ENCODE results near the gene MAP4K2.

MAP4K2 gene

GRCh38 chr11:64796047-64796756 lies 6.8 kb downstream of the MAP4K2 start (continued):
- TF ChIP-seq ZFP3 (CRISPR knock-in tag; IDR thresholded peaks at IDR 0.05), result no peak

GRCh38 chr11:64794526-64794925 lies 8.5 kb downstream of the MAP4K2 start:
- TF ChIP-seq ARNTL (CRISPR knock-in tag; IDR thresholded peaks at IDR 0.05; ENCODE audit: borderline replicate concordance, low read depth) (no peak), PATZ1 (CRISPR knock-in tag; IDR thresholded peaks at IDR 0.05; ENCODE audit: borderline replicate concordance) (no peak), BACH2 (CRISPR knock-in tag; IDR thresholded peaks at IDR 0.05; ENCODE audit: borderline replicate concordance) (no peak), SNAI2 (CRISPR knock-in tag; IDR thresholded peaks at IDR 0.05) (no peak), CSDC2 (CRISPR knock-in tag; IDR thresholded peaks at IDR 0.05) (no peak), ZFP30 (CRISPR knock-in tag; IDR thresholded peaks at IDR 0.05) (no peak), OSR1 (CRISPR knock-in tag; IDR thresholded peaks at IDR 0.05) (no peak), ZFP3 (CRISPR knock-in tag; IDR thresholded peaks at IDR 0.05) (no peak), RARB (CRISPR knock-in tag; IDR thresholded peaks at IDR 0.05) (no peak), ZC3H10 (CRISPR knock-in tag; IDR thresholded peaks at IDR 0.05) (no peak)
- ATAC-seq, result no peak

GRCh38 chr11:64793271-64794160 lies 9.5 kb downstream of the MAP4K2 start:
- ATAC-seq, result no peak
- no peak for TF ChIP-seq ZFP3 (CRISPR knock-in tag; IDR thresholded peaks at IDR 0.05)
- TF ChIP-seq ZNF8 (CRISPR knock-in tag; IDR thresholded peaks at IDR 0.05), result no peak
- TF ChIP-seq ESRRG (CRISPR knock-in tag; IDR thresholded peaks at IDR 0.05), result no peak

GRCh38 chr11:64792482-64792881 lies 10.5 kb downstream of the MAP4K2 start:
- no peak for TF ChIP-seq TCF4 (CRISPR knock-in tag; IDR thresholded peaks at IDR 0.05; ENCODE audit: borderline replicate concordance)
- TF ChIP-seq CSDC2 (CRISPR knock-in tag; IDR thresholded peaks at IDR 0.05), result no peak
- no peak for TF ChIP-seq ZFP3 (CRISPR knock-in tag; IDR thresholded peaks at IDR 0.05)
- no peak for TF ChIP-seq ESRRG (CRISPR knock-in tag; IDR thresholded peaks at IDR 0.05)
- ATAC-seq, result no peak

- TF ChIP-seq POU6F1 (CRISPR knock-in tag; IDR thresholded peaks at IDR 0.05; ENCODE audit: borderline replicate concordance, low read depth), result no peak
- no peak for TF ChIP-seq ZNF8 (CRISPR knock-in tag; IDR thresholded peaks at IDR 0.05)
- TF ChIP-seq ZC3H10 (CRISPR knock-in tag; IDR thresholded peaks at IDR 0.05), result no peak
- TF ChIP-seq ZNF565 (CRISPR knock-in tag; conservative IDR thresholded peaks at IDR 0.05; ENCODE audit: low read depth), result no peak
- TF ChIP-seq ZNF70 (CRISPR knock-in tag; IDR thresholded peaks at IDR 0.05), result no peak
- TF ChIP-seq ZFP3 (CRISPR knock-in tag; IDR thresholded peaks at IDR 0.05), result no peak
- TF ChIP-seq TSHZ2 (CRISPR knock-in tag; IDR thresholded peaks at IDR 0.05), result no peak
- no peak for TF ChIP-seq CSDC2 (CRISPR knock-in tag; IDR thresholded peaks at IDR 0.05)
- no peak for TF ChIP-seq TCF4 (CRISPR knock-in tag; IDR thresholded peaks at IDR 0.05; ENCODE audit: borderline replicate concordance)
- TF ChIP-seq PATZ1 (CRISPR knock-in tag; IDR thresholded peaks at IDR 0.05; ENCODE audit: borderline replicate concordance), result no peak
- no peak for TF ChIP-seq ZFP30 (CRISPR knock-in tag; IDR thresholded peaks at IDR 0.05)
- no peak for TF ChIP-seq GLIS3 (CRISPR knock-in tag; IDR thresholded peaks at IDR 0.05)
- no peak for TF ChIP-seq TOX (CRISPR knock-in tag; IDR thresholded peaks at IDR 0.05; ENCODE audit: borderline replicate concordance)
- no peak for TF ChIP-seq ISL1 (CRISPR knock-in tag; IDR thresholded peaks at IDR 0.05)
- TF ChIP-seq ESRRG (CRISPR knock-in tag; IDR thresholded peaks at IDR 0.05), result no peak
- no peak for TF ChIP-seq RARB (CRISPR knock-in tag; IDR thresholded peaks at IDR 0.05)
- TF ChIP-seq SNAI2 (CRISPR knock-in tag; IDR thresholded peaks at IDR 0.05), result no peak
- no peak for TF ChIP-seq CSRNP3 (CRISPR knock-in tag; IDR thresholded peaks at IDR 0.05)
- ATAC-seq, result no peak
These were observed 11.2 kb downstream of the MAP4K2 start for GRCh38 chr11:64791781-64792291.
